ENCODE measurements around the gene LCORL. TPM values are rescaled to one million over a fixed set of nuclear protein-coding genes. Genes with fewer than 3 reads are reported as not detected.

The LCORL gene
- total RNA-seq, 1 donor from 2014 or later: 5.3 TPM

DNA sequence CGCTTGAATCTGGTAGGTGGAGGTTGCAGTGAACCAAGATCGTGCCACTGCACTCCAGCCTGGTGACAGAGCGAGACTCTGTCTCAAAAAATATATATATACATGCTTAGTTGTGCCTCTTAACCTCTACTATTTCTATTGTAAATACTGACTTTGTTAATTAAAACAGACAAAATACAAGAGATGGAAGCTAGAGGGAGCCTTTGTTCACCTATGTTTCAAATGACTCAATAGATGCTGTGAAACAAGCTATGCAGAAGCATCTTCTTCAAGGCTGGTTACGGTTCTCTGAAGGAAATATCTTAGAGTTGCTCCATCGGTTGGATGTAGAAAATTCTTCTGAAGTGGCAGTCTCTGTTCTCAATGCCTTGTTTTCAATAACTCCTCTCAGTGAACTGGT, 204.5 kb downstream of the LCORL start:
- Histone ChIP-seq H3K4me3 (no peak overlapping the region), H3K27me3 (ENCODE audit: low read depth) (no peaks in the 10 kb centered on the region), H3K36me3 (no peaks in the 10 kb centered on the region), H3K27ac (replicated peaks) (no peak overlapping the region), H3K4me1 (no peaks in the 10 kb centered on the region), H3K9me3 (replicated peaks) (no peaks in the 10 kb centered on the region)
- TF ChIP-seq, protein P1, sequence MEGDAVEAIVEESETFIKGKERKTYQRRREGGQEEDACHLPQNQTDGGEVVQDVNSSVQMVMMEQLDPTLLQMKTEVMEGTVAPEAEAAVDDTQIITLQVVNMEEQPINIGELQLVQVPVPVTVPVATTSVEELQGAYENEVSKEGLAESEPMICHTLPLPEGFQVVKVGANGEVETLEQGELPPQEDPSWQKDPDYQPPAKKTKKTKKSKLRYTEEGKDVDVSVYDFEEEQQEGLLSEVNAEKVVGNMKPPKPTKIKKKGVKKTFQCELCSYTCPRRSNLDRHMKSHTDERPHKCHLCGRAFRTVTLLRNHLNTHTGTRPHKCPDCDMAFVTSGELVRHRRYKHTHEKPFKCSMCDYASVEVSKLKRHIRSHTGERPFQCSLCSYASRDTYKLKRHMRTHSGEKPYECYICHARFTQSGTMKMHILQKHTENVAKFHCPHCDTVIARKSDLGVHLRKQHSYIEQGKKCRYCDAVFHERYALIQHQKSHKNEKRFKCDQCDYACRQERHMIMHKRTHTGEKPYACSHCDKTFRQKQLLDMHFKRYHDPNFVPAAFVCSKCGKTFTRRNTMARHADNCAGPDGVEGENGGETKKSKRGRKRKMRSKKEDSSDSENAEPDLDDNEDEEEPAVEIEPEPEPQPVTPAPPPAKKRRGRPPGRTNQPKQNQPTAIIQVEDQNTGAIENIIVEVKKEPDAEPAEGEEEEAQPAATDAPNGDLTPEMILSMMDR (IDR thresholded peaks at IDR 0.05; ENCODE audit: borderline replicate concordance): peak; percentile 67
- DNase-seq: no peak
- intact Hi-C loops (cut with micrococcal nuclease): loop anchor here (5.0 kb wide), 1 partner anchor 775 kb away; no protein-coding TSS in a partner anchor

DNA sequence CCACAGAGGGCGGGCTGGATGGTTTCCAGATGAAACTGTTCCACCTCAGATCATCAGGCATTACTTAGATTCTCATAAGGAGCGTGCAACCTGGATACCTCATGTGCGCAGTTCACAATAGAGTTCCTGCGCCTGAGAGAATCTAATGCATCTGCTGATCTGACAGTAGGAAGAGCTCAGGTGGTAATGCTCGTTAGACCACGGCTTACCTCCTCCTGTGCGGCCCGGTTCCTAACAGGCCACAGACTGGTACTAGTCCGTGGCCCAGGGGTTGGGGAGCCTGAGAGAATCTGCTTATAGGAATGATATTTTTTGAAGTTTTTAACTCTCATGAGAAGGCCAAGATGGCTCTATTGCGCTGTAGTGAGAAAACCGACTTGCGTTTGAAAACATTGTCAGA, 205.4 kb downstream of the LCORL start:
- H3K36me3 ChIP-seq: no peaks in the 10 kb centered on the region
- no peak for DNase-seq
- H3K27ac ChIP-seq (replicated peaks): no peak overlapping the region
- no peaks in the 10 kb centered on the region for H3K9me3 ChIP-seq (replicated peaks)
- intact Hi-C loops (cut with micrococcal nuclease): loop anchor here (5.0 kb wide), 1 partner anchor 776 kb away; no protein-coding TSS in a partner anchor
- no peak overlapping the region for H3K4me3 ChIP-seq
- H3K4me1 ChIP-seq: peaks cover 6% of the 10 kb centered on the region
- TF ChIP-seq, protein P1 (IDR thresholded peaks at IDR 0.05; ENCODE audit: borderline replicate concordance): no peak
- H3K27me3 ChIP-seq (ENCODE audit: low read depth): no peaks in the 10 kb centered on the region

DNA sequence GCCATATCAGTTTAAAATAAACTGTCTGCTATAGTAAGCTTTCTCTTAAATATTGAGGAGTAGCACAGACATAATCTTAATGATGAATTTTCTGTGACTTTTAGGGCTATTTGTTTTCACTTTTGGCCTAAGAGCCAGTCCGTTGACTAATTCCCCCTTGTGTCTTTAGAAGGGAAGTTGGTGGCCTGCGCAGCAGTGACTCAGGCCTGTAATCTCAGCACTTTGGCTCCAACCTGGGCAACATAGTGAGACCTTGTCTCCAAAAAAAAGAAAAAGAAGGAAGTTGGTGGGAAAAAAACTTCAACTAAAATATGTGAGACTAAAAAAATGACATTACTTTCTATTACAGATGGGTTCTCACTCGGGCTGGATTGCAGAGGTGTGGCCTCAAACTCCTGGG, 207.4 kb downstream of the LCORL start:
- intact Hi-C loops (cut with micrococcal nuclease): no loop called here
- peaks cover 19% of the 10 kb centered on the region for H3K4me1 ChIP-seq
- H3K4me3 ChIP-seq: no peak overlapping the region
- no peaks in the 10 kb centered on the region for H3K36me3 ChIP-seq
- H3K27ac ChIP-seq (replicated peaks): no peak overlapping the region
- no peaks in the 10 kb centered on the region for H3K27me3 ChIP-seq (ENCODE audit: low read depth)
- TF ChIP-seq, protein P1 (IDR thresholded peaks at IDR 0.05; ENCODE audit: borderline replicate concordance): no peak
- DNase-seq: no peak
- no peaks in the 10 kb centered on the region for H3K9me3 ChIP-seq (replicated peaks)

DNA sequence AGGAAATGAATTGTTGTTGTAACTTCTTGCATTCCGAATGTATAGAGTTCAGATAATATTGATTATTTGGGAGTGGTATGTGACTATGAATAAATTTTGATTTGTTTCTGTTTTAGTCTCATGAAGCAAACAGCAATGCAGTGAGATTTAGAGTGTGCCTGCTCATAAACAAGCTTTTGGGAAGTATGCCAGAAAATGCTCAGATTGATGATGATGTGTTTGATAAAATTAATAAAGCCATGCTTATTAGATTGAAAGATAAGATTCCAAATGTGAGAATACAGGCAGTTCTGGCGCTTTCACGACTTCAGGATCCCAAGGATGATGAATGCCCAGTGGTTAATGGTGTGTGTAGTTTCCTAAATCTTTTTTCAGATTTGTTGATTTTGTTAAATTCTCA, 208.8 kb downstream of the LCORL start:
- Histone ChIP-seq H3K27me3 (ENCODE audit: low read depth) (no peaks in the 10 kb centered on the region), H3K4me1 (peaks cover 32% of the 10 kb centered on the region), H3K9me3 (replicated peaks) (no peaks in the 10 kb centered on the region), H3K4me3 (no peak overlapping the region), H3K36me3 (no peaks in the 10 kb centered on the region), H3K27ac (replicated peaks) (no peak overlapping the region)
- DNase-seq: no peak
- intact Hi-C loops (cut with micrococcal nuclease): no loop called here
- TF ChIP-seq, protein P1 (IDR thresholded peaks at IDR 0.05; ENCODE audit: borderline replicate concordance): no peak

DNA sequence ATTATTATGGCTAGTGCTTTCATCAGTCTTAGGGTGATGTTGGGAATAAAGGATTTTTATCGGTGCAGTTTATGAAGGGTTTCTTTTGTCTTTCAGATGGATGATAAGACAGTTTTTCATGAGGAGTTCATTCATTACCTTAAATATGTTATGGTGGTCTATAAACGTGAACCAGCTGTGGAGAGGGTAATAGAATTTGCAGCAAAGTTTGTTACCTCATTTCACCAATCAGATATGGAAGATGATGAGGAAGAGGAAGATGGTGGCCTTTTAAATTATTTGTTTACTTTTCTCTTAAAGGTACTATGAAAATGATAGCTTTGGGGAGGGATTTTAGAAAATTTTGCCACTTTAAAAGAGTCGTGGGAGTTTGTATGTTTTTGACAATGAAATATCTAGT, 209.4 kb downstream of the LCORL start:
- Histone ChIP-seq H3K27me3 (ENCODE audit: low read depth) (no peaks in the 10 kb centered on the region), H3K4me3 (no peak overlapping the region), H3K36me3 (no peaks in the 10 kb centered on the region), H3K9me3 (replicated peaks) (no peaks in the 10 kb centered on the region), H3K4me1 (peaks cover 39% of the 10 kb centered on the region), H3K27ac (replicated peaks) (no peak overlapping the region)
- intact Hi-C loops (cut with micrococcal nuclease): no loop called here
- TF ChIP-seq, protein P1 (IDR thresholded peaks at IDR 0.05; ENCODE audit: borderline replicate concordance): no peak
- DNase-seq: no peak

All from left ventricle myocardium inferior (tissue), 1 donor.